HepG2 (cell line): ENCODE measurements around the gene DST. TPM values are rescaled to one million over a fixed set of nuclear protein-coding genes. Genes with fewer than 3 reads are reported as not detected.
A peak's percentile ranks its signal among the peaks of the same experiment; 100 is the strongest.

Source experiments
- KMT2A ChIP-seq: sonication (generic); formaldehyde crosslinking; IDR thresholded peaks from 2 replicates; pipeline ENCODE4 v1.4.0; 2020; ENCODE audit warnings: missing genetic modification reagents
- RBAK ChIP-seq: sonication (generic); formaldehyde crosslinking; IDR thresholded peaks from 2 replicates; pipeline ENCODE4 v1.5.1; 2020; ENCODE audit warnings: mild to moderate bottlenecking, missing genetic modification reagents
- YEATS2 ChIP-seq: sonication (generic); formaldehyde crosslinking; IDR thresholded peaks from 2 replicates; pipeline ENCODE4 v1.4.0; 2020; ENCODE audit warnings: missing genetic modification reagents, borderline replicate concordance
- ZGPAT ChIP-seq: IDR thresholded peaks from 2 replicates; pipeline ENCODE4 v1.6.1; 2016; ENCODE audit warnings: mild to moderate bottlenecking
- ZNF276 ChIP-seq: sonication (generic); formaldehyde crosslinking; IDR thresholded peaks from 2 replicates; pipeline ENCODE4 v1.4.0; 2020; ENCODE audit warnings: mild to moderate bottlenecking, low read depth, missing genetic modification reagents
- ZNF318 ChIP-seq: sonication (generic); formaldehyde crosslinking; IDR thresholded peaks from 2 replicates; pipeline ENCODE4 v1.4.0; 2020; ENCODE audit warnings: mild to moderate bottlenecking, missing genetic modification reagents
- polyA plus RNA-seq, 8 experiments: library from polyadenylated mRNA; depleted of rRNA in 3 of 8; stranded (reverse) in 7 of 8; unstranded in 1 of 8; fragments of >200 nt; fragmentation: Illumina TruSeq in 4 of 8; extraction: Trizol in 4 of 8; gene quantifications; 2 replicates each; pipeline versions ENCODE4 v1.2.1 to v1.2.3, GENCODE V29; 2011 to 2016; ENCODE audit warnings: low read depth in 4 of 8, missing spikeins in 1 of 8, mixed read lengths in 1 of 8; ENCODE audit not compliant: insufficient read depth in 1 of 8
- total RNA-seq, 5 experiments: library from RNA; depleted of rRNA; stranded (reverse); fragments of >200 nt; fragmentation: Illumina TruSeq; extraction: Trizol; gene quantifications; 2 replicates each; pipeline ENCODE4 v1.2.3, GENCODE V29; 2016; ENCODE audit warnings: low read depth in 1 of 5
- TF ChIP-seq, protein P1 (sequence below): sonication (generic); formaldehyde crosslinking; IDR thresholded peaks from 2 replicates; pipeline ENCODE4 v1.9.0; 2021; ENCODE audit warnings: missing genetic modification reagents, borderline replicate concordance
- TF ChIP-seq, protein P2 (sequence below): sonication (generic); formaldehyde crosslinking; conservative IDR thresholded peaks from 2 replicates; pipeline ENCODE4 v1.4.0; 2020; ENCODE audit warnings: mild to moderate bottlenecking, missing genetic modification reagents, moderate library complexity

DST gene
- total and polyA plus RNA-seq, 2 of the 13 experiments (the other 11 are each of a cell fraction or from before 2014, with no cell fraction given), result 64.4 to 89.0 TPM

GRCh38 chr6:56510984-56511531 lies 131.6 kb downstream of the DST start (continued):
- TF ChIP-seq ZNF318 (CRISPR knock-in tag) (no peak), YEATS2 (CRISPR knock-in tag) (no peak), ZGPAT (CRISPR knock-in tag) (peak; percentile 70; the same call in 1 of the 2 replicates), RBAK (CRISPR knock-in tag) (no peak), KMT2A (CRISPR knock-in tag) (no peak), ZNF276 (no peak)
- TF ChIP-seq, protein P1, sequence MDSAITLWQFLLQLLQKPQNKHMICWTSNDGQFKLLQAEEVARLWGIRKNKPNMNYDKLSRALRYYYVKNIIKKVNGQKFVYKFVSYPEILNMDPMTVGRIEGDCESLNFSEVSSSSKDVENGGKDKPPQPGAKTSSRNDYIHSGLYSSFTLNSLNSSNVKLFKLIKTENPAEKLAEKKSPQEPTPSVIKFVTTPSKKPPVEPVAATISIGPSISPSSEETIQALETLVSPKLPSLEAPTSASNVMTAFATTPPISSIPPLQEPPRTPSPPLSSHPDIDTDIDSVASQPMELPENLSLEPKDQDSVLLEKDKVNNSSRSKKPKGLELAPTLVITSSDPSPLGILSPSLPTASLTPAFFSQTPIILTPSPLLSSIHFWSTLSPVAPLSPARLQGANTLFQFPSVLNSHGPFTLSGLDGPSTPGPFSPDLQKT, result no peak
- TF ChIP-seq, protein P2, sequence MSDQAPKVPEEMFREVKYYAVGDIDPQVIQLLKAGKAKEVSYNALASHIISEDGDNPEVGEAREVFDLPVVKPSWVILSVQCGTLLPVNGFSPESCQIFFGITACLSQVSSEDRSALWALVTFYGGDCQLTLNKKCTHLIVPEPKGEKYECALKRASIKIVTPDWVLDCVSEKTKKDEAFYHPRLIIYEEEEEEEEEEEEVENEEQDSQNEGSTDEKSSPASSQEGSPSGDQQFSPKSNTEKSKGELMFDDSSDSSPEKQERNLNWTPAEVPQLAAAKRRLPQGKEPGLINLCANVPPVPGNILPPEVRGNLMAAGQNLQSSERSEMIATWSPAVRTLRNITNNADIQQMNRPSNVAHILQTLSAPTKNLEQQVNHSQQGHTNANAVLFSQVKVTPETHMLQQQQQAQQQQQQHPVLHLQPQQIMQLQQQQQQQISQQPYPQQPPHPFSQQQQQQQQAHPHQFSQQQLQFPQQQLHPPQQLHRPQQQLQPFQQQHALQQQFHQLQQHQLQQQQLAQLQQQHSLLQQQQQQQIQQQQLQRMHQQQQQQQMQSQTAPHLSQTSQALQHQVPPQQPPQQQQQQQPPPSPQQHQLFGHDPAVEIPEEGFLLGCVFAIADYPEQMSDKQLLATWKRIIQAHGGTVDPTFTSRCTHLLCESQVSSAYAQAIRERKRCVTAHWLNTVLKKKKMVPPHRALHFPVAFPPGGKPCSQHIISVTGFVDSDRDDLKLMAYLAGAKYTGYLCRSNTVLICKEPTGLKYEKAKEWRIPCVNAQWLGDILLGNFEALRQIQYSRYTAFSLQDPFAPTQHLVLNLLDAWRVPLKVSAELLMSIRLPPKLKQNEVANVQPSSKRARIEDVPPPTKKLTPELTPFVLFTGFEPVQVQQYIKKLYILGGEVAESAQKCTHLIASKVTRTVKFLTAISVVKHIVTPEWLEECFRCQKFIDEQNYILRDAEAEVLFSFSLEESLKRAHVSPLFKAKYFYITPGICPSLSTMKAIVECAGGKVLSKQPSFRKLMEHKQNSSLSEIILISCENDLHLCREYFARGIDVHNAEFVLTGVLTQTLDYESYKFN (CRISPR knock-in tag), result peak; percentile 64
